Central memory CD8-positive, alpha-beta T cell (primary cell): Measurements from ENCODE around the gene NDUFA8.

ENCODE experiments used
- ATAC-seq: fragments of 150-1000 bp; cut with Tn5 transposase; replicated peaks from 2 replicates; pipeline ENCODE4 v1.10.0; 2022; ENCODE audit warnings: mild to moderate bottlenecking, moderate FRiP score, moderate number of reproducible peaks; ENCODE audit not compliant: poor library complexity, severe bottlenecking; ENCODE audit errors: extremely low read depth
- DNase-seq, 2 donors: peaks; one replicate each; pipeline ENCODE4 v3.0.0; 2021; ENCODE audit warnings: low spot score in 2 of 2
- H3K27ac Mint-ChIP-seq: one replicate; pipeline ENCODE4 v1.8.0; 2022; ENCODE audit warnings: low read depth, mild to moderate bottlenecking, moderate library complexity, mixed read lengths
- H3K27me3 Mint-ChIP-seq: one replicate; pipeline ENCODE4 v1.8.0; 2022; ENCODE audit warnings: mixed read lengths
- H3K36me3 Mint-ChIP-seq: one replicate; pipeline ENCODE4 v1.8.0; 2022; ENCODE audit warnings: mild to moderate bottlenecking, moderate library complexity, mixed read lengths; ENCODE audit not compliant: insufficient read depth
- H3K4me1 Mint-ChIP-seq: one replicate; pipeline ENCODE4 v1.8.0; 2022; ENCODE audit warnings: mixed read lengths
- H3K4me3 Mint-ChIP-seq: one replicate; pipeline ENCODE4 v1.8.0; 2022; ENCODE audit warnings: mild to moderate bottlenecking, moderate library complexity, mixed read lengths
- H3K9me3 Mint-ChIP-seq: one replicate; pipeline ENCODE4 v1.8.0; 2022; ENCODE audit warnings: mixed read lengths

The NDUFA8 gene

GRCh38 chr9:122143876-122144405 is 15.6 kb downstream of the NDUFA8 start:
- Mint-ChIP-seq H3K27me3 (no peaks in the 10 kb centered on the region), H3K9me3 (no peaks in the 10 kb centered on the region), H3K4me3 (no peak overlapping the region), H3K4me1 (no peaks in the 10 kb centered on the region), H3K36me3 (peaks cover 37% of the 10 kb centered on the region), H3K27ac (no peak overlapping the region)
- no peak for DNase-seq
- ATAC-seq: no peak

DNA sequence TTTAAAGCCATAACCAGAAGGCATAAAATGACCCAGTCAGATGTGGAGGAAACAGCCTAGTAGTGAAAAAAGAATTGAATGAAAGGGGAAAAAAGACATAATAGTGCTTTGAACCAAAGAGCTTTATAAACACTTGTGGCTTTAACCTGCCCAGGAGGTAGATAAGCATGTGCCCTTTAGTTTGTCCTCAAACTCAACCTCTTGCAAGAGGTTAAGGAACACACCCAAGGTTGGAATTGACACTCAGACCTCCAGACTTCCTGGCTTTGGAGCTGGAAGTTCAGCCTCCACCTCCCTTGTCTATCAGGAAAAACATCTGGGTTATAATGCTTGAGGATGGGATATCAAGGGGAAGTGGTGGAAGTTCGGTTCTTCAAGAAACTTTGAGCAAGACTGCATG is 16.3 kb downstream of the NDUFA8 start:
- Mint-ChIP-seq H3K9me3 (no peaks in the 10 kb centered on the region), H3K27me3 (no peaks in the 10 kb centered on the region), H3K36me3 (peaks cover 37% of the 10 kb centered on the region), H3K4me1 (no peaks in the 10 kb centered on the region), H3K27ac (no peak overlapping the region), H3K4me3 (no peak overlapping the region)
- DNase-seq: no peak
- ATAC-seq: no peak

DNA sequence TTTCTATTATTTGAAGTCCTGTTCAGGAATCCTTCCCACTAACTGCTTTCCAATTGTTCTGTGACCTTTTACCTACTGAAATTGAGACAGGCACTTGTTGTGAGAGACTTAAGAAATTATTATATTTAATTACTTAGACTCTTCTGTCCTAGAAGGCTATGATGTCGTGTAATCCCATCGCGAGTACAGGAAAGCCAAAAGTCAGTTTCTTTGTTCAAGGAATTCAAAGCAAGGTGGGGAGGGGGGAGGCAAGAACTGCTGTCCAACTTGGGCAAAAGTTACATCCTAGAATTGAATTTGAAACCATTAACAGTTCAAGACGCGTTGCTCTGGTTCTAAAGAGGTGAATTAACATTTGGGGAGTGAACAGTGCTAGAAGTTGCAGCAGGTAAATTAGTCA is 17.9 kb downstream of the NDUFA8 start:
- Mint-ChIP-seq H3K36me3 (peaks cover 24% of the 10 kb centered on the region), H3K27me3 (no peaks in the 10 kb centered on the region), H3K4me3 (no peak overlapping the region), H3K9me3 (no peaks in the 10 kb centered on the region), H3K27ac (no peak overlapping the region), H3K4me1 (no peaks in the 10 kb centered on the region)
- ATAC-seq (no peak), DNase-seq (no peak)

- Mint-ChIP-seq H3K4me1 (no peaks in the 10 kb centered on the region), H3K9me3 (no peaks in the 10 kb centered on the region), H3K4me3 (no peak overlapping the region), H3K27ac (no peak overlapping the region), H3K36me3 (peaks cover 17% of the 10 kb centered on the region), H3K27me3 (no peaks in the 10 kb centered on the region)
- ATAC-seq (no peak), DNase-seq (no peak)
These were observed 19.0 kb downstream of the NDUFA8 start for GRCh38 chr9:122140368-122141193.

GRCh38 chr9:122138560-122139268 is 20.9 kb downstream of the NDUFA8 start:
- no peaks in the 10 kb centered on the region for H3K4me1 Mint-ChIP-seq
- H3K36me3 Mint-ChIP-seq: peaks cover 10% of the 10 kb centered on the region
- no peaks in the 10 kb centered on the region for H3K9me3 Mint-ChIP-seq
- H3K27ac Mint-ChIP-seq: no peak overlapping the region
- no peak overlapping the region for H3K4me3 Mint-ChIP-seq
- DNase-seq (no peak), ATAC-seq (no peak)
- no peaks in the 10 kb centered on the region for H3K27me3 Mint-ChIP-seq

GRCh38 chr9:122135529-122135859 is 24.1 kb downstream of the NDUFA8 start:
- no peak for ATAC-seq
- Mint-ChIP-seq H3K4me1 (no peaks in the 10 kb centered on the region), H3K36me3 (no peaks in the 10 kb centered on the region), H3K27ac (no peak overlapping the region), H3K4me3 (no peak overlapping the region), H3K27me3 (no peaks in the 10 kb centered on the region), H3K9me3 (no peaks in the 10 kb centered on the region)
- DNase-seq: no peak

DNA sequence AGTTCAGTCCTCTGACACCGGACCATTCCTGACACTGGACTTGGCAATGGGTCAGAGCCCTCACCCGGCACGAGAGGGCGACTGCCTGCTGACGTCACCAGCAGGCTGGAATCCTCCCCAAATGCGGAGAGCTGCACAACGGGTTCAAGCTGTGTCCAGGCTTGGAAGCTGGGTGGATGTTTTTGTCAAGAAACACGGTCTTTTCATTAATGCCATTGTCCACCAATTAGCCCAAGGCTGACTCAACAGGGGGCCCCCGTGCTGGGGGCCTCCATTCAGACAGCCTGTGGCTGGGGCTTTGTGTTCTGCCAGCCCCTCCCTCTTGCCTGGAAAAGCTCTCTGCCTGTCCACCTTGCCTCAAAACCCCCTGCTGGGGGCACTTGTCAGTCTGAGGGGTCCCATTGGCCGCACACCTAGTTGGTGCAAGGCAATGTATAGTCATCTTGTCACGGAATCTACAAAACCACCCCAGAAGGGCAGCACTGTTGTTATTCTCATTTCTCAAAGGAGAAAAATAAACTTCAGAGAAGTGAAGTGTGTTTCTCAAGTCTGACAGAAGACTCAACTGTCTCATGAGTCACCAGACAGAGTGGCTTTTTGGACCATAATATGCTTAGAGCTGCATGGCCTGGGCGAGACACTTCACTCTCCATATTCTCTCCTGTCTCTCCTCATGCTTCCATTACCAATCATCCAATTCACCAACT is 24.6 kb downstream of the NDUFA8 start:
- H3K4me1 Mint-ChIP-seq: no peaks in the 10 kb centered on the region
- no peak for DNase-seq
- H3K36me3 Mint-ChIP-seq: no peaks in the 10 kb centered on the region
- no peak overlapping the region for H3K4me3 Mint-ChIP-seq
- no peaks in the 10 kb centered on the region for H3K27me3 Mint-ChIP-seq
- H3K27ac Mint-ChIP-seq: no peak overlapping the region
- H3K9me3 Mint-ChIP-seq: no peaks in the 10 kb centered on the region
- ATAC-seq: no peak

DNA sequence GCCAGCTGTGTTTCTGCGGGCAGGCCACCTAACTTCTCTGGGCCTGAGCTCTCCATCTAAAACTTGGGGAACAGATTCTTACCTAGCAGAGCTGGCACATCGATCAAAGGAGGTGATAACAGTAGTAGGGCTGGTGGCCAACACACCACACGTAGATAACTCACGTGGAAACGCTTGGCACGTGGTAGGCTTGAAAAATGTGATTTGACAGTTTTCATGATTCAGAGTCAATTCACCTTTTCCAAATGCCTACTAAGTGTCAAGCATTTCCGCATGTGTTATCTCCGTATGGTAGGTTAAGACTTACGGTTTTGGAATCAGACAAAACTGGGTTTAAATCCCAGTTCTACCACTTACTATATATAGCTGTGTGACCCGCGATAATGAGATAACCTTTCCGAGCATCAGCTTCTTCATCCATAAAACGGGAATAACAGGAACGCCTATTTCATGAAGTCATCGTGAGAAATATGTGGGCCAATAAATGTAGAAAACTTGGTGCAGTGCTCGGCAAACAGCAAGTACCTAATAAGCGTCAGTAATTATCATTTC is 25.5 kb downstream of the NDUFA8 start:
- DNase-seq (no peak), ATAC-seq (no peak)
- Mint-ChIP-seq H3K4me1 (no peaks in the 10 kb centered on the region), H3K4me3 (no peak overlapping the region), H3K9me3 (no peaks in the 10 kb centered on the region), H3K36me3 (no peaks in the 10 kb centered on the region), H3K27ac (no peak overlapping the region), H3K27me3 (no peaks in the 10 kb centered on the region)

DNA sequence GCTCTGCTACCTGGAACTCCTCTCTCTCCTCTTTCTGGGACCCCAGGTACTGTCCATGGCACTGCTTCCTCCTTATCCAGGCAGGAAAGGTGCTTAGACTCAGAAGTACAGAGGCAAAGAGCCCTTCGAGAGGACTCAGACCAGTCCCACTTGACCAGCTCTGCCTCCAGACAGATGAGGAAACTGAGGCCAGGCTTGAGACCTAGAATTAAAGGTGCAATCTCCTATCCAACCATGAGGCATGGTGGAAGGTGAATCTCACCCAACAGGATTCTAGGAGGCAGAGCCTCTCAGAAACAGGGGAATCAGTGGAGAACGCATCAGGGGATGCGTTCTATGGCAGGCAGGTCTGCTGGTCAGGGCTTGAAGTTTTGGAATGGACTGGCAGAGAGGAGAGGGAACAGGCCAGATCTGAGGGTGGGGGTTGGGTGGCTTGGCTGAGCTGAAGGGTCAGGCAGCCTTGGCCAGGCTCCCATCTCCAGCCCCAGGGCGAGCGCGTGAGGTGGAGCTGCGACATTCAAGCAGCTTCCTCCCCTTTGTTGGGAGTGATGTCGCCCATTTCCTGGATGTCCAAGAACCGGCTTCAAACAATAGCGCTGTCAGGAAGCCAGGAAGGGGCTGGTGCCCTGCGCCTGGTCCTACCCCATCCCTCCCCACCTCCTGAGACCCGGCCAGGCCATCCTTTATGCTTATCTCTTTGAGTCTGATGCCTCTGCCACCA is 26.2 kb downstream of the NDUFA8 start:
- no peaks in the 10 kb centered on the region for H3K36me3 Mint-ChIP-seq
- H3K27me3 Mint-ChIP-seq: no peaks in the 10 kb centered on the region
- no peak overlapping the region for H3K4me3 Mint-ChIP-seq
- no peak for ATAC-seq
- no peaks in the 10 kb centered on the region for H3K4me1 Mint-ChIP-seq
- DNase-seq: no peak
- H3K9me3 Mint-ChIP-seq: no peaks in the 10 kb centered on the region
- no peak overlapping the region for H3K27ac Mint-ChIP-seq

GRCh38 chr9:122132539-122132938 is 27.0 kb downstream of the NDUFA8 start:
- no peaks in the 10 kb centered on the region for H3K36me3 Mint-ChIP-seq
- no peak overlapping the region for H3K27ac Mint-ChIP-seq
- no peaks in the 10 kb centered on the region for H3K27me3 Mint-ChIP-seq
- DNase-seq (no peak), ATAC-seq (no peak)
- no peaks in the 10 kb centered on the region for H3K4me1 Mint-ChIP-seq
- no peaks in the 10 kb centered on the region for H3K9me3 Mint-ChIP-seq
- no peak overlapping the region for H3K4me3 Mint-ChIP-seq

GRCh38 chr9:122131401-122132001 is 28.1 kb downstream of the NDUFA8 start:
- H3K9me3 Mint-ChIP-seq: no peaks in the 10 kb centered on the region
- peaks cover 1% of the 10 kb centered on the region for H3K4me1 Mint-ChIP-seq

GRCh38 chr9:122130837-122131236 is 28.7 kb downstream of the NDUFA8 start:
- no peaks in the 10 kb centered on the region for H3K9me3 Mint-ChIP-seq

More at GRCh38 chr9:122131401-122132001, 28.1 kb downstream of the NDUFA8 start:
- no peak for ATAC-seq
- Mint-ChIP-seq H3K36me3 (no peaks in the 10 kb centered on the region), H3K4me3 (no peak overlapping the region), H3K27ac (no peak overlapping the region), H3K27me3 (peaks cover 4% of the 10 kb centered on the region)
- no peak for DNase-seq

More at GRCh38 chr9:122130837-122131236, 28.7 kb downstream of the NDUFA8 start:
- ATAC-seq (no peak), DNase-seq (no peak)
- H3K27ac Mint-ChIP-seq: peak overlapping the region; percentile 7
- H3K27me3 Mint-ChIP-seq: peaks cover 10% of the 10 kb centered on the region
- no peaks in the 10 kb centered on the region for H3K36me3 Mint-ChIP-seq
- no peak overlapping the region for H3K4me3 Mint-ChIP-seq
- H3K4me1 Mint-ChIP-seq: peaks cover 6% of the 10 kb centered on the region
